GM23338 (cell line): ENCODE measurements around the gene IL17A. TPM values are rescaled to one million over a fixed set of nuclear protein-coding genes. Genes with fewer than 3 reads are reported as not detected.

Experiments
- ATAC-seq: fragments of 200-7000 bp; cut with Tn5 transposase; 3 replicates; pipeline ENCODE4 v1.9.1; 2020
- DNase-seq: peaks from one replicate; pipeline ENCODE4 v3.0.0-alpha.2; 2015; ENCODE audit warnings: low spot score
- H2AFZ ChIP-seq: fragments of 200-600 bp; sonication (generic); 2 replicates; pipeline ENCODE4 v1.8.0; 2016; ENCODE audit warnings: antibody characterized with exemption, mild to moderate bottlenecking, moderate library complexity
- H3F3A ChIP-seq: fragments of 200-600 bp; sonication (generic); replicated peaks from 2 replicates; pipeline ENCODE4 v1.8.0; 2017; ENCODE audit warnings: antibody characterized with exemption, mixed run types, low read depth
- H3K27ac ChIP-seq: fragments of 200-600 bp; sonication (generic); 2 replicates; pipeline ENCODE4 v1.6.1; 2016; ENCODE audit warnings: low read depth
- H3K27me3 ChIP-seq: fragments of 200-600 bp; sonication (generic); 2 replicates; pipeline ENCODE4 v1.8.0; 2016; ENCODE audit warnings: mild to moderate bottlenecking, mixed run types, moderate library complexity; ENCODE audit not compliant: insufficient read depth
- H3K36me3 ChIP-seq: fragments of 200-600 bp; sonication (generic); 2 replicates; pipeline ENCODE4 v1.8.0; 2016; ENCODE audit warnings: mild to moderate bottlenecking; ENCODE audit not compliant: insufficient read depth
- H3K4me1 ChIP-seq: fragments of 200-600 bp; sonication (generic); 2 replicates; pipeline ENCODE4 v1.8.0; 2016; ENCODE audit warnings: mild to moderate bottlenecking, moderate library complexity; ENCODE audit not compliant: insufficient read depth
- H3K4me2 ChIP-seq: fragments of 200-600 bp; sonication (generic); 2 replicates; pipeline ENCODE4 v1.7.1; 2017; ENCODE audit warnings: mixed run types
- H3K4me3 ChIP-seq: fragments of 200-600 bp; sonication (generic); 2 replicates; pipeline ENCODE4 v1.6.1; 2016; ENCODE audit warnings: mixed run types
- H3K79me2 ChIP-seq: fragments of 200-600 bp; sonication (generic); replicated peaks from 2 replicates; pipeline ENCODE4 v1.8.0; 2017; ENCODE audit warnings: mild to moderate bottlenecking; ENCODE audit not compliant: insufficient read depth
- H3K9me2 ChIP-seq: fragments of 200-600 bp; sonication (generic); 2 replicates; pipeline ENCODE4 v1.8.0; 2017; ENCODE audit not compliant: insufficient read depth
- H4K20me1 ChIP-seq: fragments of 200-600 bp; sonication (generic); replicated peaks from 2 replicates; pipeline ENCODE4 v1.8.0; 2017; ENCODE audit warnings: mild to moderate bottlenecking; ENCODE audit not compliant: insufficient read depth
- H3K27ac Mint-ChIP-seq: 2 replicates; pipeline ENCODE4 v1.8.0; 2020; ENCODE audit warnings: inconsistent platforms, mild to moderate bottlenecking, moderate library complexity, mixed read lengths
- H3K27me3 Mint-ChIP-seq: 3 replicates; pipeline ENCODE4 v1.8.0; 2022; ENCODE audit warnings: low read depth, mild to moderate bottlenecking, moderate library complexity, mixed read lengths, inconsistent platforms; ENCODE audit not compliant: insufficient read depth, poor library complexity
- H3K36me3 Mint-ChIP-seq: 3 replicates; pipeline ENCODE4 v1.8.0; 2021; ENCODE audit warnings: low read depth, mild to moderate bottlenecking, inconsistent platforms, moderate library complexity, mixed read lengths
- H3K4me1 Mint-ChIP-seq: 3 replicates; pipeline ENCODE4 v1.8.0; 2020; ENCODE audit warnings: mild to moderate bottlenecking, inconsistent platforms, mixed read lengths
- H3K4me3 Mint-ChIP-seq: 3 replicates; pipeline ENCODE4 v1.8.0; 2021; ENCODE audit warnings: moderate library complexity, mild to moderate bottlenecking, inconsistent platforms, mixed read lengths
- H3K9me3 Mint-ChIP-seq: 3 replicates; pipeline ENCODE4 v1.8.0; 2020; ENCODE audit warnings: moderate library complexity, mild to moderate bottlenecking, inconsistent platforms, mixed read lengths
- CREB1 ChIP-seq: fragments of 250-450 bp; sonication (Bioruptor Pico); IDR thresholded peaks from 2 replicates; pipeline ENCODE4 v1.5.0; 2020; ENCODE audit warnings: low read depth, mild to moderate bottlenecking, moderate library complexity
- CTCF ChIP-seq, 2 experiments: fragments of 200-600 bp in 1 of 2; sonication (generic) in 1 of 2; conservative IDR thresholded peaks; 2 replicates each; pipeline versions ENCODE4 v1.5.1 to v1.6.1; 2016 to 2017; ENCODE audit warnings: antibody characterized with exemption in 2 of 2, low read depth in 2 of 2, mild to moderate bottlenecking in 2 of 2, moderate library complexity in 1 of 2
- EZH2 ChIP-seq: fragments of 200-600 bp; sonication (generic); IDR thresholded peaks from one replicate; pipeline ENCODE4 v1.8.0; 2017; ENCODE audit warnings: antibody characterized with exemption, mild to moderate bottlenecking, low read depth; ENCODE audit not compliant: unreplicated experiment
- JUNB ChIP-seq: IDR thresholded peaks from one replicate; pipeline ENCODE4 v1.6.1; 2016; ENCODE audit warnings: antibody characterized with exemption; ENCODE audit not compliant: unreplicated experiment
- STAT1 ChIP-seq: IDR thresholded peaks from one replicate; pipeline ENCODE4 v1.6.1; 2016; ENCODE audit warnings: antibody characterized with exemption; ENCODE audit not compliant: unreplicated experiment
- ZNF114 ChIP-seq: fragments of 250-450 bp; sonication (Bioruptor Pico); IDR thresholded peaks from 2 replicates; pipeline ENCODE4 v1.5.0; 2020; ENCODE audit warnings: mild to moderate bottlenecking, moderate library complexity
- polyA plus RNA-seq: library from polyadenylated mRNA; unstranded; fragments of >200 nt; fragmentation: Nextera tagmentation; extraction: Ambion mirVana; gene quantifications from 2 replicates; pipeline ENCODE4 v1.2.1, GENCODE V29; 2016
- total RNA-seq: library from RNA; depleted of rRNA; stranded (reverse); fragments of >200 nt; shearing (Covaris generic); gene quantifications from 2 replicates; pipeline ENCODE4 v1.2.3, GENCODE V29; 2014
- TF ChIP-seq, protein P1 (sequence below): fragments of 250-450 bp; sonication (Bioruptor Pico); IDR thresholded peaks from 2 replicates; pipeline ENCODE4 v1.5.0; 2020; ENCODE audit warnings: mild to moderate bottlenecking, moderate library complexity

The IL17A gene
- total and polyA plus RNA-seq, 2 experiments from 2014 or later = not detected

GRCh38 chr6:52215787-52216186, 29.6 kb downstream of the IL17A start:
- H3K4me1 ChIP-seq = 0 out of 2 replicates have a peak, but pooled peaks cover 9% of the 10 kb centered on the region
- Mint-ChIP-seq H3K27me3 (peaks cover 1% of the 10 kb centered on the region), H3K27ac (no peak overlapping the region), H3K9me3 (no peaks in the 10 kb centered on the region; the same call in 2 of the 3 replicates), H3K36me3 (no peaks in the 10 kb centered on the region), H3K4me3 (no peak overlapping the region), H3K4me1 (peaks cover 8% of the 10 kb centered on the region; the same call in 2 of the 3 replicates)
- no peak for ATAC-seq
- no peak overlapping the region for H3K27ac ChIP-seq
- no peaks in the 10 kb centered on the region for H4K20me1 ChIP-seq
- H3K9me2 ChIP-seq = peaks cover 18% of the 10 kb centered on the region
- no peak overlapping the region for H2AFZ ChIP-seq
- TF ChIP-seq JUNB (no peak), CTCF (conservative IDR thresholded peaks at IDR 0.05; ENCODE audit: low read depth in 2 of 2) (no peak)
- H3K27me3 ChIP-seq = no peaks in the 10 kb centered on the region
- H3F3A ChIP-seq = no peaks in the 10 kb centered on the region
- H3K79me2 ChIP-seq = no peaks in the 10 kb centered on the region
- H3K4me2 ChIP-seq = no peak overlapping the region
- H3K4me3 ChIP-seq = no peak overlapping the region
- DNase-seq = no peak
- H3K36me3 ChIP-seq = no peaks in the 10 kb centered on the region

DNA sequence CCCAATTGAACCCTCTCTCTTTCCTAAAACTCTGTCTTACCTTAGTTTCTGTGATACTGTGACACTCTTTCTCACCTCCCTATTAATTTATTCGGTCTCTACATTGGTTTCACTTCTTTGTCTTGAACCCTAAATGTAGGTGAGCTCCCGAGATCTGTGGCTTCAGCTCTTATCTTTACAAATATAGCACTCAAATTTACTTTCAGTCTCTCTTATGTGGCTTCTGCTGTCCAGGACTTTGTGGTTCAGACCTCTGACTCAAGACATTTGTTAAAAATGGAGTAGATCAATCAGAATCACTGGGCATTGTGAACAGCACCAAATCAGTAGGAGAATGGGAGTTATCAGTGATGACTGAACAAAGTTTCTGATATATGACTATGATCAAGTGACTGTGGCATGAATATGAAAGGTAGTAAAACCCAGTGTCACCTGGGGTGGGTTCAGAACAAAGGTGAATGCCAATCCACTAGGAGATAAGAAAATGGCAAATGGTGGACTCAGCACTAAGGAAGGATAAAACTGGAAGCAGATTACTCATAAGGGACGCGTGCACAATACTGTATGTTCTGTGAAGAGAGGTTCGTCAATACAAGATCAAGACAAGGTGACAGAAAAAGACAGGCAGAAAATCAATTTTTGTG, 30.9 kb downstream of the IL17A start:
- DNase-seq = no peak
- H3K4me3 ChIP-seq = no peak overlapping the region

GRCh38 chr6:52217761-52218160, 31.6 kb downstream of the IL17A start:
- ATAC-seq (no peak), DNase-seq (no peak)
- Histone ChIP-seq H3K79me2 (no peaks in the 10 kb centered on the region), H3K4me2 (no peak overlapping the region), H3F3A (no peaks in the 10 kb centered on the region), H3K36me3 (no peaks in the 10 kb centered on the region), H4K20me1 (no peaks in the 10 kb centered on the region), H3K27me3 (no peaks in the 10 kb centered on the region), H3K27ac (no peak overlapping the region), H3K4me1 (no peaks in the 10 kb centered on the region), H3K4me3 (no peak overlapping the region), H2AFZ (no peak overlapping the region), H3K9me2 (peaks cover 15% of the 10 kb centered on the region)
- H3K27ac Mint-ChIP-seq = no peak overlapping the region
- H3K27me3 Mint-ChIP-seq = no peaks in the 10 kb centered on the region
- no peaks in the 10 kb centered on the region; the same call in 2 of the 3 replicates for H3K9me3 Mint-ChIP-seq
- H3K4me1 Mint-ChIP-seq = no peaks in the 10 kb centered on the region
- H3K4me3 Mint-ChIP-seq = no peak overlapping the region
- no peaks in the 10 kb centered on the region for H3K36me3 Mint-ChIP-seq
- no peak for TF ChIP-seq EZH2
- TF ChIP-seq, protein P1, sequence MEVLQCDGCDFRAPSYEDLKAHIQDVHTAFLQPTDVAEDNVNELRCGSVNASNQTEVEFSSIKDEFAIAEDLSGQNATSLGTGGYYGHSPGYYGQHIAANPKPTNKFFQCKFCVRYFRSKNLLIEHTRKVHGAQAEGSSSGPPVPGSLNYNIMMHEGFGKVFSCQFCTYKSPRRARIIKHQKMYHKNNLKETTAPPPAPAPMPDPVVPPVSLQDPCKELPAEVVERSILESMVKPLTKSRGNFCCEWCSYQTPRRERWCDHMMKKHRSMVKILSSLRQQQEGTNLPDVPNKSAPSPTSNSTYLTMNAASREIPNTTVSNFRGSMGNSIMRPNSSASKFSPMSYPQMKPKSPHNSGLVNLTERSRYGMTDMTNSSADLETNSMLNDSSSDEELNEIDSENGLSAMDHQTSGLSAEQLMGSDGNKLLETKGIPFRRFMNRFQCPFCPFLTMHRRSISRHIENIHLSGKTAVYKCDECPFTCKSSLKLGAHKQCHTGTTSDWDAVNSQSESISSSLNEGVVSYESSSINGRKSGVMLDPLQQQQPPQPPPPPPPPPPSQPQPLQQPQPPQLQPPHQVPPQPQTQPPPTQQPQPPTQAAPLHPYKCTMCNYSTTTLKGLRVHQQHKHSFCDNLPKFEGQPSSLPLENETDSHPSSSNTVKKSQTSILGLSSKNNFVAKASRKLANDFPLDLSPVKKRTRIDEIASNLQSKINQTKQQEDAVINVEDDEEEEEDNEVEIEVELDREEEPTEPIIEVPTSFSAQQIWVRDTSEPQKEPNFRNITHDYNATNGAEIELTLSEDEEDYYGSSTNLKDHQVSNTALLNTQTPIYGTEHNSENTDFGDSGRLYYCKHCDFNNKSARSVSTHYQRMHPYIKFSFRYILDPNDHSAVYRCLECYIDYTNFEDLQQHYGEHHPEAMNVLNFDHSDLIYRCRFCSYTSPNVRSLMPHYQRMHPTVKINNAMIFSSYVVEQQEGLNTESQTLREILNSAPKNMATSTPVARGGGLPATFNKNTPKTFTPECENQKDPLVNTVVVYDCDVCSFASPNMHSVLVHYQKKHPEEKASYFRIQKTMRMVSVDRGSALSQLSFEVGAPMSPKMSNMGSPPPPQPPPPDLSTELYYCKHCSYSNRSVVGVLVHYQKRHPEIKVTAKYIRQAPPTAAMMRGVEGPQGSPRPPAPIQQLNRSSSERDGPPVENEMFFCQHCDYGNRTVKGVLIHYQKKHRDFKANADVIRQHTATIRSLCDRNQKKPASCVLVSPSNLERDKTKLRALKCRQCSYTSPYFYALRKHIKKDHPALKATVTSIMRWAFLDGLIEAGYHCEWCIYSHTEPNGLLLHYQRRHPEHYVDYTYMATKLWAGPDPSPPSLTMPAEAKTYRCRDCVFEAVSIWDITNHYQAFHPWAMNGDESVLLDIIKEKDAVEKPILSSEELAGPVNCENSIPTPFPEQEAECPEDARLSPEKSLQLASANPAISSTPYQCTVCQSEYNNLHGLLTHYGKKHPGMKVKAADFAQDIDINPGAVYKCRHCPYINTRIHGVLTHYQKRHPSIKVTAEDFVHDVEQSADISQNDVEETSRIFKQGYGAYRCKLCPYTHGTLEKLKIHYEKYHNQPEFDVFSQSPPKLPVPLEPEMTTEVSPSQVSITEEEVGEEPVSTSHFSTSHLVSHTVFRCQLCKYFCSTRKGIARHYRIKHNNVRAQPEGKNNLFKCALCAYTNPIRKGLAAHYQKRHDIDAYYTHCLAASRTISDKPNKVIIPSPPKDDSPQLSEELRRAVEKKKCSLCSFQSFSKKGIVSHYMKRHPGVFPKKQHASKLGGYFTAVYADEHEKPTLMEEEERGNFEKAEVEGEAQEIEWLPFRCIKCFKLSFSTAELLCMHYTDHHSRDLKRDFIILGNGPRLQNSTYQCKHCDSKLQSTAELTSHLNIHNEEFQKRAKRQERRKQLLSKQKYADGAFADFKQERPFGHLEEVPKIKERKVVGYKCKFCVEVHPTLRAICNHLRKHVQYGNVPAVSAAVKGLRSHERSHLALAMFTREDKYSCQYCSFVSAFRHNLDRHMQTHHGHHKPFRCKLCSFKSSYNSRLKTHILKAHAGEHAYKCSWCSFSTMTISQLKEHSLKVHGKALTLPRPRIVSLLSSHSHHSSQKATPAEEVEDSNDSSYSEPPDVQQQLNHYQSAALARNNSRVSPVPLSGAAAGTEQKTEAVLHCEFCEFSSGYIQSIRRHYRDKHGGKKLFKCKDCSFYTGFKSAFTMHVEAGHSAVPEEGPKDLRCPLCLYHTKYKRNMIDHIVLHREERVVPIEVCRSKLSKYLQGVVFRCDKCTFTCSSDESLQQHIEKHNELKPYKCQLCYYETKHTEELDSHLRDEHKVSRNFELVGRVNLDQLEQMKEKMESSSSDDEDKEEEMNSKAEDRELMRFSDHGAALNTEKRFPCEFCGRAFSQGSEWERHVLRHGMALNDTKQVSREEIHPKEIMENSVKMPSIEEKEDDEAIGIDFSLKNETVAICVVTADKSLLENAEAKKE = no peak

More for the DNA sequence above, 30.9 kb downstream of the IL17A start:
- Mint-ChIP-seq H3K36me3 (no peaks in the 10 kb centered on the region), H3K27me3 (no peaks in the 10 kb centered on the region), H3K9me3 (no peaks in the 10 kb centered on the region; the same call in 2 of the 3 replicates), H3K27ac (no peak overlapping the region), H3K4me1 (peaks cover 3% of the 10 kb centered on the region; the same call in 2 of the 3 replicates), H3K4me3 (no peak overlapping the region)
- Histone ChIP-seq H3K9me2 (peaks cover 15% of the 10 kb centered on the region), H3K27me3 (no peaks in the 10 kb centered on the region), H4K20me1 (no peaks in the 10 kb centered on the region), H2AFZ (0 out of 2 replicates have a peak overlapping the region, but pooled peaks have one; percentile 8), H3F3A (no peaks in the 10 kb centered on the region), H3K4me2 (no peak overlapping the region), H3K27ac (no peak overlapping the region), H3K36me3 (no peaks in the 10 kb centered on the region), H3K79me2 (no peaks in the 10 kb centered on the region), H3K4me1 (0 out of 2 replicates have a peak, but pooled peaks cover 5% of the 10 kb centered on the region)
- ATAC-seq = no peak
- TF ChIP-seq JUNB = no peak
- no peak for TF ChIP-seq STAT1
- no peak for TF ChIP-seq CREB1 (CRISPR knock-in tag)
- no peak for TF ChIP-seq ZNF114 (CRISPR knock-in tag)
